OCI-LY7 (cell line): Measurements from ENCODE around the gene SLC2A5.

Experiments
- EZH2phosphoT487 ChIP-seq: fragments of 200-600 bp; sonication (generic); IDR thresholded peaks from 2 replicates; pipeline ENCODE4 v1.6.1; 2018; ENCODE audit warnings: low read depth, borderline replicate concordance, mild to moderate bottlenecking, mixed run types, antibody characterized with exemption, low read length, moderate library complexity, mixed read lengths
- TF ChIP-seq, protein P1 (sequence below): fragments of 200-600 bp; sonication (generic); conservative IDR thresholded peaks from 2 replicates; pipeline ENCODE4 v1.5.1; 2014; ENCODE audit warnings: mild to moderate bottlenecking, antibody characterized with exemption, low read length, moderate library complexity, mixed read lengths

DNA sequence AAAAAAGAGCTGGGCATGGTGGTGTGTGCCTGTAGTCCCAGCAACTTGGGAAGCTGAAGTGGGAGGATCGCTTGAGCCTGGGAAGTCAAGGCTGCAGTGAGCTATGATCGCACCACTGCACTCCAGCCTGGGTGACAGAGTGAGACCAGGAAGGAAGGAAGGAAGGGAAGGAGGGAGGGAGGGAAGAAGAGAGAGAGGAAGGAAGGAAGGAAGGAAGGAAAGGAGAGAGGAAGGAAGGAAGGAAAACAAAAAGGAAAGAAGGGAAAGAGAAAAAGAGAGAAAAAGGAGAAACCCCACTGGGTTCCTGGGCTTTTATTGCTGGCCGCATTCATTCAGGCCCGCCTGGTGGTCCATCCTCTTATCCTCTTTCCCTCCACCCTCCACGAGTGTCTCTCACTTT lies 53.0 kb downstream of the SLC2A5 start:
- TF ChIP-seq, protein P1, sequence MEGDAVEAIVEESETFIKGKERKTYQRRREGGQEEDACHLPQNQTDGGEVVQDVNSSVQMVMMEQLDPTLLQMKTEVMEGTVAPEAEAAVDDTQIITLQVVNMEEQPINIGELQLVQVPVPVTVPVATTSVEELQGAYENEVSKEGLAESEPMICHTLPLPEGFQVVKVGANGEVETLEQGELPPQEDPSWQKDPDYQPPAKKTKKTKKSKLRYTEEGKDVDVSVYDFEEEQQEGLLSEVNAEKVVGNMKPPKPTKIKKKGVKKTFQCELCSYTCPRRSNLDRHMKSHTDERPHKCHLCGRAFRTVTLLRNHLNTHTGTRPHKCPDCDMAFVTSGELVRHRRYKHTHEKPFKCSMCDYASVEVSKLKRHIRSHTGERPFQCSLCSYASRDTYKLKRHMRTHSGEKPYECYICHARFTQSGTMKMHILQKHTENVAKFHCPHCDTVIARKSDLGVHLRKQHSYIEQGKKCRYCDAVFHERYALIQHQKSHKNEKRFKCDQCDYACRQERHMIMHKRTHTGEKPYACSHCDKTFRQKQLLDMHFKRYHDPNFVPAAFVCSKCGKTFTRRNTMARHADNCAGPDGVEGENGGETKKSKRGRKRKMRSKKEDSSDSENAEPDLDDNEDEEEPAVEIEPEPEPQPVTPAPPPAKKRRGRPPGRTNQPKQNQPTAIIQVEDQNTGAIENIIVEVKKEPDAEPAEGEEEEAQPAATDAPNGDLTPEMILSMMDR = no peak
- no peak for TF ChIP-seq EZH2phosphoT487
